IPS-15b (cell line): ENCODE measurements around the gene OR2B3.
"Not testable (repeated sequence)": the region's sequence is repeated elsewhere in the genome, so short reads cannot be mapped to it uniquely, and the experiment has no call there.

ENCODE experiments used
- H3K27me3 ChIP-seq: one replicate; pipeline ENCODE4 v1.6.1; 2013; ENCODE audit warnings: low read length; ENCODE audit not compliant: control insufficient read depth, insufficient read depth
- H3K36me3 ChIP-seq: one replicate; pipeline ENCODE4 v1.6.1; 2013; ENCODE audit warnings: low read length; ENCODE audit not compliant: control insufficient read depth, insufficient read depth
- H3K4me1 ChIP-seq: one replicate; pipeline ENCODE4 v1.6.1; 2013; ENCODE audit warnings: mild to moderate bottlenecking, low read length; ENCODE audit not compliant: control insufficient read depth, insufficient read depth
- H3K4me3 ChIP-seq: one replicate; pipeline ENCODE4 v1.5.1; 2013; ENCODE audit warnings: low read depth, low read length
- H3K9ac ChIP-seq: one replicate; pipeline ENCODE4 v1.6.1; 2013; ENCODE audit warnings: low read depth, mild to moderate bottlenecking, low read length
- H3K9me3 ChIP-seq: one replicate; pipeline ENCODE4 v1.6.1; 2013; ENCODE audit warnings: mild to moderate bottlenecking, low read length; ENCODE audit not compliant: control insufficient read depth, insufficient read depth

OR2B3 gene, protein sequence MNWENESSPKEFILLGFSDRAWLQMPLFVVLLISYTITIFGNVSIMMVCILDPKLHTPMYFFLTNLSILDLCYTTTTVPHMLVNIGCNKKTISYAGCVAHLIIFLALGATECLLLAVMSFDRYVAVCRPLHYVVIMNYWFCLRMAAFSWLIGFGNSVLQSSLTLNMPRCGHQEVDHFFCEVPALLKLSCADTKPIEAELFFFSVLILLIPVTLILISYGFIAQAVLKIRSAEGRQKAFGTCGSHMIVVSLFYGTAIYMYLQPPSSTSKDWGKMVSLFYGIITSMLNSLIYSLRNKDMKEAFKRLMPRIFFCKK

GRCh38 chr6:29087213-29087612, at the start of gene OR2B3:
TSS of gene OR2B3 (minus strand) at chr6:29087313. CDS start at chr6:29087248, 65 bp downstream.
- no peaks in the 10 kb centered on the region for H3K4me1 ChIP-seq
- H3K36me3 ChIP-seq = no peaks in the 10 kb centered on the region
- no peaks in the 10 kb centered on the region for H3K27me3 ChIP-seq
- H3K9ac ChIP-seq = no peak within 1 kb of the TSS
- no peaks in the 10 kb centered on the region for H3K9me3 ChIP-seq
- H3K4me3 ChIP-seq = no peak within 1 kb of the TSS

DNA sequence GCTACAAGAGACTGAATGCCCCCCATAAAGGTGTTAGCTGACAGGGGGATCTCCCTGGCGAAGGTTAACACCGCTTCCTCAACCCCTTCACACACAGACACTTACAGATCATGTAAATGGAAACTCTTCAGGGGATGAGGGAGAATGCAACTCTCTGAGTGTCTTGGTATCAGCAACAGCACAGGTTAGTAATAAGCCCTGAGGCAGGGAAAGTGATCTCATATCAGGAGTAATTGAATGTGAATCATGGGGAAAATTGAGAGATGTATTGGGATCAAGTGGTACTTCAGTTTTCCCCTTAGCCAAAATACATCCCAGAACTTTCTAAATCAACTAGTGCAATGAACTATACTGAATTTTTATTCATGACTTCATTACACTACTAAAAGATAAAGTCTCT, 44.6 kb upstream of the OR2B3 start:
- Histone ChIP-seq H3K9ac (no peak overlapping the region), H3K36me3 (no peaks in the 10 kb centered on the region), H3K4me3 (no peak overlapping the region), H3K27me3 (no peaks in the 10 kb centered on the region), H3K9me3 (no peaks in the 10 kb centered on the region), H3K4me1 (no peaks in the 10 kb centered on the region)

- no peaks in the 10 kb centered on the region for H3K27me3 ChIP-seq
- H3K36me3 ChIP-seq = no peaks in the 10 kb centered on the region
- H3K9me3 ChIP-seq = no peaks in the 10 kb centered on the region
- no peak overlapping the region for H3K4me3 ChIP-seq
- H3K4me1 ChIP-seq = no peaks in the 10 kb centered on the region
- H3K9ac ChIP-seq = no peak overlapping the region
These were observed 43.5 kb upstream of the OR2B3 start for GRCh38 chr6:29130644-29131043.

GRCh38 chr6:29129326-29130012, 42.4 kb upstream of the OR2B3 start:
- Histone ChIP-seq H3K27me3 (no peaks in the 10 kb centered on the region), H3K4me1 (no peaks in the 10 kb centered on the region), H3K4me3 (no peak overlapping the region), H3K9me3 (no peaks in the 10 kb centered on the region), H3K36me3 (no peaks in the 10 kb centered on the region), H3K9ac (no peak overlapping the region)

- H3K27me3 ChIP-seq, H3K9ac ChIP-seq, H3K9me3 ChIP-seq, H3K4me1 ChIP-seq, H3K36me3 ChIP-seq, H3K4me3 ChIP-seq: not testable (repeated sequence)
These were observed 27.9 kb upstream of the OR2B3 start for GRCh38 chr6:29114964-29115363.

DNA sequence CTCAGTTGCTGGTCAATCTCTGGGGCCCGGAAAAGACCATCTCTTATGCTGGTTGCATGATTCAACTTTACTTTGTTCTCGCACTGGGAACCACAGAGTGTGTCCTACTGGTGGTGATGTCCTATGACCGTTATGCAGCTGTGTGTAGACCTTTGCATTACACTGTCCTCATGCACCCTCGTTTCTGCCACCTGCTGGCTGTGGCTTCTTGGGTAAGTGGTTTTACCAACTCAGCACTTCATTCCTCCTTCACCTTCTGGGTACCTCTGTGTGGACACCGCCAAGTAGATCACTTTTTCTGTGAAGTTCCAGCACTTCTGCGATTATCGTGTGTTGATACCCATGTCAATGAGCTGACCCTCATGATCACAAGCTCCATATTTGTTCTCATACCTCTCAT, 25.0 kb upstream of the OR2B3 start:
- H3K9ac ChIP-seq = no peak overlapping the region
- no peaks in the 10 kb centered on the region for H3K27me3 ChIP-seq
- H3K4me3 ChIP-seq = no peak overlapping the region
- no peaks in the 10 kb centered on the region for H3K36me3 ChIP-seq
- H3K4me1 ChIP-seq = no peaks in the 10 kb centered on the region
- no peaks in the 10 kb centered on the region for H3K9me3 ChIP-seq

GRCh38 chr6:29107758-29108157, 20.6 kb upstream of the OR2B3 start, which contains the start of gene OR2J3:
TSS of gene OR2J3 (plus strand) at chr6:29108058. CDS start at chr6:29111891, 3,833 bp downstream.
- Histone ChIP-seq H3K9me3 (no peaks in the 10 kb centered on the region), H3K36me3 (no peaks in the 10 kb centered on the region), H3K9ac (no peak within 1 kb of the TSS), H3K27me3 (no peaks in the 10 kb centered on the region), H3K4me3 (no peak within 1 kb of the TSS), H3K4me1 (no peaks in the 10 kb centered on the region)

DNA sequence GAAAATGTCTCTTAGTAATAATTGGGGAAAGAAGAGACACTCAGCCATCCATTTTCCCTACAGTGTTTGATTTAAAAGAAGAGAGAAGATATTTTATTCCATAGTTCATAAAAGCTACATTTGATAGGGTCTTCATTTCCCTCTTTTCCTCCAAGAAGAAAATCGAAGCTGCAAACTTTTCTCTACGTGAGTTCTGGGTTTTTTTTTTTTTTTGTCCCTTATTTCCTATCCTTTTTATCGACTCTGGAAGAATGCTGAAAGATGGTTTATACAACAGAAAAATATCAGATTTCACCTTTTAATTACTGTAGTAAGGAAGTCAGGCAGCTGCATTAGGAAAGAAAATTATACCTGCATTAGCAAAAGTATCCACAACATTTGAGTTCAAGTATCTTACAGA, 12.1 kb upstream of the OR2B3 start, which contains the start of gene OR2J1:
Gene OR2J1, plus strand, starts transcription at position 301 of the 400 bp plus-strand sequence. CDS start 1,453 bp downstream, outside the sequence.
- no peaks in the 10 kb centered on the region for H3K4me1 ChIP-seq
- no peak within 1 kb of the TSS for H3K9ac ChIP-seq
- H3K4me3 ChIP-seq = no peak within 1 kb of the TSS
- H3K9me3 ChIP-seq = no peaks in the 10 kb centered on the region
- H3K36me3 ChIP-seq = no peaks in the 10 kb centered on the region
- no peaks in the 10 kb centered on the region for H3K27me3 ChIP-seq

DNA sequence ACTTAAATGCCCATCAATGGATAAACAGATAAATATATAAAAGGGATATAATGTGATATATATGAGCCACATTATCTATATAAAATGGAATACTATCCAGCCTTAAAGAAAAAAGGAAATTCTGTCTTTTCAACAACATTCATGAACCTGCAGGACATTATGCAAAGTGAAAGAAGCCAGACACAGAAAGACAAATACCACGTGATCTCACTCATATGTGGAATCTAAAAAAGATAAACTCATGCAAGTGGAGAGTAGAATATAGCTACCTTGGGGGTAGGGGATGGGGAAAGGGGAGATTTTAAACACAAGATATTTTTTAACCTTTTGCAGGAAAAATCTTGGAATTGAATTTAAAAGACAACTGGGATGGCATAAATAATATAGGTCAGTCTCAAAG, 10.7 kb upstream of the OR2B3 start:
- Histone ChIP-seq H3K4me1 (no peaks in the 10 kb centered on the region), H3K27me3 (no peaks in the 10 kb centered on the region), H3K4me3 (no peak overlapping the region), H3K9ac (no peak overlapping the region), H3K9me3 (no peaks in the 10 kb centered on the region), H3K36me3 (no peaks in the 10 kb centered on the region)

GRCh38 chr6:29092957-29093356, 5.8 kb upstream of the OR2B3 start:
- no peaks in the 10 kb centered on the region for H3K9me3 ChIP-seq
- H3K9ac ChIP-seq = no peak overlapping the region
- H3K4me1 ChIP-seq = no peaks in the 10 kb centered on the region
- no peaks in the 10 kb centered on the region for H3K27me3 ChIP-seq
- no peak overlapping the region for H3K4me3 ChIP-seq
- H3K36me3 ChIP-seq = no peaks in the 10 kb centered on the region

- H3K9me3 ChIP-seq = no peaks in the 10 kb centered on the region
- no peaks in the 10 kb centered on the region for H3K4me1 ChIP-seq
- H3K4me3 ChIP-seq = no peak overlapping the region
- H3K9ac ChIP-seq = no peak overlapping the region
- no peaks in the 10 kb centered on the region for H3K27me3 ChIP-seq
- no peaks in the 10 kb centered on the region for H3K36me3 ChIP-seq
These were observed 4.7 kb downstream of the OR2B3 start for GRCh38 chr6:29082457-29082856.

GRCh38 chr6:29081312-29081711, 5.8 kb downstream of the OR2B3 start:
- no peaks in the 10 kb centered on the region for H3K9me3 ChIP-seq
- no peak overlapping the region for H3K4me3 ChIP-seq
- no peaks in the 10 kb centered on the region for H3K4me1 ChIP-seq
- no peaks in the 10 kb centered on the region for H3K27me3 ChIP-seq
- H3K36me3 ChIP-seq = no peaks in the 10 kb centered on the region
- no peak overlapping the region for H3K9ac ChIP-seq
